IMR-90 (cell line): ENCODE data around the gene EGFR. TPM values are rescaled to one million over a fixed set of nuclear protein-coding genes. Genes with fewer than 3 reads are reported as not detected.

Source experiments
- ATAC-seq: fragments of 200-7000 bp; cut with Tn5 transposase; 2 replicates; pipeline ENCODE4 v1.9.1; 2020; ENCODE audit warnings: low read depth, mild to moderate bottlenecking, moderate library complexity
- BruUV-seq: library from RNA; stranded (reverse); fragments of 400-500 nt; replicated peaks from 2 replicates; lab custom pipeline; 2021; lab: Mats Ljungman, UMichigan
- CTCF ChIA-PET: fragments of 300-600 bp; formaldehyde crosslinking; extraction: SDS; loops from one replicate; lab custom pipeline; 2021; ENCODE audit warnings: antibody characterized with exemption; lab: Yijun Ruan, JAX
- POLR2A ChIA-PET: fragments of 300-600 bp; sonication (Branson Sonifier 250); formaldehyde crosslinking; loops from one replicate; lab custom pipeline; 2022; ENCODE audit warnings: antibody characterized with exemption; ENCODE audit not compliant: unreplicated experiment; lab: Charles Lee
- DNase-seq: peaks from one replicate; pipeline ENCODE4 v3.0.0; 2013
- H2AFZ ChIP-seq: replicated peaks from 2 replicates; pipeline ENCODE3; 2013; ENCODE audit warnings: low read length, mild to moderate bottlenecking; ENCODE audit not compliant: poor library complexity
- H2AK5ac ChIP-seq: 2 replicates; pipeline ENCODE4 v1.6.1; 2013; ENCODE audit warnings: low read depth, low read length, inconsistent platforms
- H2AK9ac ChIP-seq: replicated peaks from 2 replicates; pipeline ENCODE3; 2013; ENCODE audit warnings: mild to moderate bottlenecking, low read depth, low read length, moderate library complexity; ENCODE audit not compliant: poor library complexity
- H2BK120ac ChIP-seq: 2 replicates; pipeline ENCODE4 v1.6.1; 2013; ENCODE audit warnings: low read depth, low read length, inconsistent platforms
- H2BK15ac ChIP-seq: 3 replicates; pipeline ENCODE4 v1.6.1; 2013; ENCODE audit warnings: low read depth, low read length, inconsistent platforms
- H2BK20ac ChIP-seq: 2 replicates; pipeline ENCODE4 v1.6.1; 2013; ENCODE audit warnings: low read depth, mild to moderate bottlenecking, inconsistent platforms, low read length, moderate library complexity
- H2BK5ac ChIP-seq: 2 replicates; pipeline ENCODE4 v1.6.1; 2013; ENCODE audit warnings: mild to moderate bottlenecking, low read depth, low read length, inconsistent platforms; ENCODE audit not compliant: poor library complexity, severe bottlenecking
- H3K14ac ChIP-seq: replicated peaks from 2 replicates; pipeline ENCODE4 v1.6.1; 2013; ENCODE audit warnings: low read depth, low read length, inconsistent platforms
- H3K18ac ChIP-seq: 2 replicates; pipeline ENCODE4 v1.6.1; 2013; ENCODE audit warnings: low read depth, low read length, control low read depth
- H3K23ac ChIP-seq: 2 replicates; pipeline ENCODE4 v1.6.1; 2013; ENCODE audit warnings: low read depth, low read length, inconsistent platforms
- H3K27ac ChIP-seq: 2 replicates; pipeline ENCODE4 v1.5.1; 2013; ENCODE audit warnings: mild to moderate bottlenecking, control low read depth, low read length; ENCODE audit not compliant: insufficient read depth
- H3K27me3 ChIP-seq: 2 replicates; pipeline ENCODE4 v1.6.1; 2013; ENCODE audit warnings: low read length; ENCODE audit not compliant: control insufficient read depth, insufficient read depth
- H3K36me3 ChIP-seq: 2 replicates; pipeline ENCODE4 v1.6.1; 2013; ENCODE audit warnings: low read length, mixed read lengths; ENCODE audit not compliant: control insufficient read depth, insufficient read depth
- H3K4ac ChIP-seq: 2 replicates; pipeline ENCODE4 v1.6.1; 2013; ENCODE audit warnings: low read depth, low read length, inconsistent platforms
- H3K4me1 ChIP-seq: 2 replicates; pipeline ENCODE4 v1.6.1; 2013; ENCODE audit warnings: low read length, mixed read lengths; ENCODE audit not compliant: control insufficient read depth, insufficient read depth
- H3K4me2 ChIP-seq: 2 replicates; pipeline ENCODE4 v1.6.1; 2013; ENCODE audit warnings: low read depth, mild to moderate bottlenecking, control low read depth, low read length, moderate library complexity
- H3K4me3 ChIP-seq: 2 replicates; pipeline ENCODE4 v1.5.1; 2013; ENCODE audit warnings: low read depth, mild to moderate bottlenecking, control low read depth, low read length, moderate library complexity; ENCODE audit not compliant: insufficient read depth
- H3K56ac ChIP-seq: 2 replicates; pipeline ENCODE4 v1.6.1; 2013; ENCODE audit warnings: low read length, inconsistent platforms; ENCODE audit not compliant: insufficient read depth; ENCODE audit errors: extremely low read depth
- H3K79me1 ChIP-seq, 2 experiments: 2 replicates each; pipeline ENCODE4 v1.6.1; 2013; ENCODE audit warnings: low read length in 2 of 2, inconsistent platforms in 1 of 2, low read depth in 1 of 2
- H3K9ac ChIP-seq: 2 replicates; pipeline ENCODE4 v1.6.1; 2013; ENCODE audit warnings: low read depth, low read length, control low read depth
- H3K9me1 ChIP-seq: 2 replicates; pipeline ENCODE4 v1.6.1; 2013; ENCODE audit warnings: low read length, inconsistent platforms; ENCODE audit not compliant: insufficient read depth
- H3K9me3 ChIP-seq: 2 replicates; pipeline ENCODE4 v1.6.1; 2013; ENCODE audit warnings: low read length; ENCODE audit not compliant: control insufficient read depth, insufficient read depth
- H4K20me1 ChIP-seq: 2 replicates; pipeline ENCODE4 v1.6.1; 2013; ENCODE audit warnings: low read length, inconsistent platforms; ENCODE audit not compliant: insufficient read depth
- H4K5ac ChIP-seq: 2 replicates; pipeline ENCODE4 v1.6.1; 2013; ENCODE audit warnings: mild to moderate bottlenecking, low read depth, low read length, control low read depth
- H4K8ac ChIP-seq, 2 experiments: 2 replicates each; pipeline ENCODE4 v1.6.1; 2013; ENCODE audit warnings: low read depth in 2 of 2, low read length in 2 of 2, control low read depth in 1 of 2, inconsistent platforms in 1 of 2
- H4K91ac ChIP-seq: 2 replicates; pipeline ENCODE4 v1.6.1; 2013; ENCODE audit warnings: low read depth, low read length, inconsistent platforms; ENCODE audit not compliant: insufficient read depth
- BHLHE40 ChIP-seq: fragments of 150-350 bp; IDR thresholded peaks from 2 replicates; pipeline ENCODE4 v1.6.1; 2016; ENCODE audit warnings: mild to moderate bottlenecking, low read depth, low read length
- CEBPB ChIP-seq: IDR thresholded peaks from 2 replicates; pipeline ENCODE4 v1.6.1; 2012; ENCODE audit warnings: low read depth, low read length, improper control_type of control experiment
- CHD1 ChIP-seq: IDR thresholded peaks from 2 replicates; pipeline ENCODE4 v1.6.1; 2012; ENCODE audit warnings: low read depth, low read length, improper control_type of control experiment
- FOS ChIP-seq: fragments of 150-350 bp; IDR thresholded peaks from 2 replicates; pipeline ENCODE4 v1.6.1; 2016; ENCODE audit warnings: low read depth, low read length
- NFE2L2 ChIP-seq: fragments of 150-350 bp; IDR thresholded peaks from 2 replicates; pipeline ENCODE4 v1.6.1; 2016; ENCODE audit warnings: low read depth, mild to moderate bottlenecking, low read length
- POLR2A ChIP-seq: IDR thresholded peaks from 2 replicates; pipeline ENCODE4 v1.6.1; 2012; ENCODE audit warnings: mild to moderate bottlenecking, low read depth, low read length
- RAD21 ChIP-seq: IDR thresholded peaks from 2 replicates; pipeline ENCODE4 v1.6.1; 2012; ENCODE audit warnings: low read length, improper control_type of control experiment
- WGBS, 2 experiments: methylation state at CpG; one replicate each; pipeline versions ENCODE4 v1.1.5 to v1.1.7; 2013; ENCODE audit warnings: missing lambda C conversion rate in 2 of 2; ENCODE audit not compliant: insufficient read length in 1 of 2; ENCODE audit errors: extremely low coverage in 2 of 2; 5-methylcytosine and 5-hydroxymethylcytosine counted together
- dilution Hi-C: fragments of 300-500 bp; cut with HindIII; formaldehyde crosslinking; loops from one replicate; pipeline ENCODE4 v1.14.3; 2018; ENCODE audit warnings: low sequenced_read_pairs; ENCODE audit not compliant: unreplicated experiment
- in situ Hi-C: fragments of 300-500 bp; cut with MboI; formaldehyde crosslinking; loops from 3 replicates; pipeline ENCODE4 v1.14.3; 2019; ENCODE audit warnings: low sequenced_read_pairs, inconsistent platforms, mixed read lengths
- intact Hi-C: fragments of 100-400 bp; cut with micrococcal nuclease; formaldehyde crosslinking; loops from 2 replicates; pipeline ENCODE4 v1.10.0; 2022
- polyA plus RNA-seq, 3 experiments: library from polyadenylated mRNA; depleted of rRNA; stranded (reverse); fragments of >200 nt; gene quantifications; 2 replicates each; pipeline ENCODE4 v1.2.3, GENCODE V29; 2012; ENCODE audit warnings: low replicate concordance in 1 of 3
- total RNA-seq: library from RNA; depleted of rRNA; stranded (reverse); fragments of >200 nt; gene quantifications from 2 replicates; pipeline ENCODE4 v1.2.3, GENCODE V29; 2012

EGFR gene
- total and polyA plus RNA-seq, 2 of the 4 experiments (the other 2 are of a cell fraction) = 36.9 to 60.4 TPM

DNA sequence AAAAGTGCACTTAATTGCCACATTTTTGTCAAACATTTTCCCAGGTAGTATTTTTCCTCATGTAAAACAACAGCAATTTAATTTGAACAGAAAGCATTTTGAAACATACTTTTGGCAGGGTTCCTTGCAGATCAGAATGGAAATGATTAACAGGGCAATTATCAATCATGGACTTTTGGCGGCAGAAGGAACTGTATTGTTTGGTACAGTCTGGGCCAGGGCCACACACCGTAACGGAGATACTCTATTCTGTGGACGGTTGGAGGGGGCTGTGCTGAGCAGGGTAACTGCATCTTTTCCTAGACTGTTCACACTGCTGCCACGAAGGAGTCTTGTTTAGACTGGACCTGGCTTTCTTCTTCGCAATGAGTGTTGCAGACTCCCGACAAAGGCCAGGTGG is 62.3 kb downstream of the EGFR start:
- Histone ChIP-seq H2AK5ac (peak overlapping the region; percentile 52; the same call in 1 of the 2 replicates), H2BK15ac (no peak overlapping the region), H4K8ac (peak overlapping the region in 1 of 2 experiments; percentile 64; a peak in 2 of 4 replicates), H3K4me3 (no peak overlapping the region), H3K9me3 (no peaks in the 10 kb centered on the region), H4K91ac (peak overlapping the region; percentile 41; the same call in 1 of the 2 replicates), H3K4me1 (peaks cover 37% of the 10 kb centered on the region), H3K9me1 (peaks cover 48% of the 10 kb centered on the region), H3K79me1 (peaks cover 45 to 94% of the 10 kb centered on the region in 2 experiments), H4K20me1 (peaks cover 34% of the 10 kb centered on the region), H2AFZ (no peak overlapping the region), H2BK5ac (peak overlapping the region; percentile 7), H3K18ac (no peak overlapping the region), H3K23ac (peak overlapping the region; percentile 72; the same call in 1 of the 2 replicates), H4K5ac (peak overlapping the region; percentile 4), H3K9ac (0 out of 2 replicates have a peak overlapping the region, but pooled peaks have one; percentile 24), H3K4me2 (peak overlapping the region; percentile 22; the same call in 1 of the 2 replicates), H3K56ac (no peak overlapping the region), H3K27me3 (no peaks in the 10 kb centered on the region), H2BK120ac (0 out of 2 replicates have a peak overlapping the region, but pooled peaks have one; percentile 28), H3K4ac (peak overlapping the region; percentile 49), H3K27ac (peak overlapping the region; percentile 9; the same call in 1 of the 2 replicates), H3K36me3 (peaks cover 7% of the 10 kb centered on the region), H2AK9ac (peak overlapping the region; percentile 6), H2BK20ac (0 out of 2 replicates have a peak overlapping the region, but pooled peaks have one; percentile 48), H3K14ac (0 out of 2 replicates have a peak overlapping the region, but pooled peaks have one; percentile 44)
- ATAC-seq = 0 out of 2 replicates have a peak, but pooled peaks have one; percentile 24
- TF ChIP-seq BHLHE40 = no peak
- no peak for TF ChIP-seq RAD21
- no peak for TF ChIP-seq CEBPB
- TF ChIP-seq NFE2L2 = no peak
- TF ChIP-seq FOS = no peak
- TF ChIP-seq CHD1 = no peak
- TF ChIP-seq POLR2A = no peak
- DNase-seq = no peak
- intact Hi-C loops (no loop called here), dilution Hi-C loops (no loop called here), in situ Hi-C loops (no loop called here)
- ChIA-PET POLR2A (no interaction called here), CTCF (interaction anchor here (1.4 kb wide), 1 partner anchor 11 kb away, joined by 4 read pairs; no protein-coding TSS in a partner anchor)
- no TSS peak for BruUV-seq
- WGBS, 2 experiments = 39% methylated on average over 5 of the region's 7 CpGs; no CpG with 5 or more reads in 1 of the 2 experiments
